HepG2 (cell line): Measurements from ENCODE around the gene TUBA1C. TPM values are rescaled to one million over a fixed set of nuclear protein-coding genes. Genes with fewer than 3 reads are reported as not detected.
A peak's percentile ranks its signal among the peaks of the same experiment; 100 is the strongest.

Source experiments
- ELF1 ChIP-seq: sonication (generic); formaldehyde crosslinking; IDR thresholded peaks from 2 replicates; pipeline ENCODE4 v1.4.0; 2020; ENCODE audit warnings: missing genetic modification reagents
- FOXO1 ChIP-seq: sonication (generic); formaldehyde crosslinking; IDR thresholded peaks from 2 replicates; pipeline ENCODE4 v1.4.0; 2020; ENCODE audit warnings: missing genetic modification reagents
- MED8 ChIP-seq: sonication (generic); formaldehyde crosslinking; IDR thresholded peaks from 2 replicates; pipeline ENCODE4 v1.8.1; 2023; ENCODE audit warnings: mild to moderate bottlenecking, missing genetic modification reagents; ENCODE audit not compliant: insufficient replicate concordance
- NFYB ChIP-seq: sonication (generic); formaldehyde crosslinking; IDR thresholded peaks from 2 replicates; pipeline ENCODE4 v1.4.0; 2020; ENCODE audit warnings: missing genetic modification reagents
- PLRG1 ChIP-seq: fragments of 450-650 bp; conservative IDR thresholded peaks from 2 replicates; pipeline ENCODE4 v1.6.1; 2016
- RBFOX2 ChIP-seq: fragments of 200-400 bp; formaldehyde crosslinking; IDR thresholded peaks from 2 replicates; pipeline ENCODE4 v1.6.1; 2017; ENCODE audit warnings: low read depth, mild to moderate bottlenecking, low read length
- ZFP90 ChIP-seq: sonication (generic); formaldehyde crosslinking; IDR thresholded peaks from 2 replicates; pipeline ENCODE4 v1.8.0; 2022; ENCODE audit warnings: missing genetic modification reagents, mild to moderate bottlenecking, inconsistent platforms, borderline replicate concordance
- ZNF773 ChIP-seq: sonication (generic); formaldehyde crosslinking; IDR thresholded peaks from 2 replicates; pipeline ENCODE4 v1.4.0; 2020; ENCODE audit warnings: missing genetic modification reagents, borderline replicate concordance
- polyA plus RNA-seq, 8 experiments: library from polyadenylated mRNA; depleted of rRNA in 3 of 8; stranded (reverse) in 7 of 8; unstranded in 1 of 8; fragments of >200 nt; fragmentation: Illumina TruSeq in 4 of 8; extraction: Trizol in 4 of 8; gene quantifications; 2 replicates each; pipeline versions ENCODE4 v1.2.1 to v1.2.3, GENCODE V29; 2011 to 2016; ENCODE audit warnings: low read depth in 4 of 8, missing spikeins in 1 of 8, mixed read lengths in 1 of 8; ENCODE audit not compliant: insufficient read depth in 1 of 8
- total RNA-seq, 5 experiments: library from RNA; depleted of rRNA; stranded (reverse); fragments of >200 nt; fragmentation: Illumina TruSeq; extraction: Trizol; gene quantifications; 2 replicates each; pipeline ENCODE4 v1.2.3, GENCODE V29; 2016; ENCODE audit warnings: low read depth in 1 of 5
- TF ChIP-seq, protein P1 (sequence below): sonication (generic); formaldehyde crosslinking; IDR thresholded peaks from 2 replicates; pipeline ENCODE4 v1.4.0; 2020; ENCODE audit warnings: missing genetic modification reagents; ENCODE audit errors: not compliant biosample characterization
- TF ChIP-seq, protein P2 (sequence below): sonication (generic); formaldehyde crosslinking; IDR thresholded peaks from 2 replicates; pipeline ENCODE4 v1.9.0; 2021; ENCODE audit warnings: mild to moderate bottlenecking, missing genetic modification reagents
- TF ChIP-seq, protein P3 (sequence below): sonication (generic); formaldehyde crosslinking; IDR thresholded peaks from 2 replicates; pipeline ENCODE4 v1.8.0; 2022; ENCODE audit warnings: mild to moderate bottlenecking, missing genetic modification reagents; ENCODE audit not compliant: insufficient replicate concordance

The TUBA1C gene
- total and polyA plus RNA-seq, 2 of the 13 experiments (the other 11 are each of a cell fraction or from before 2014, with no cell fraction given) = 693 to 1,075 TPM

DNA sequence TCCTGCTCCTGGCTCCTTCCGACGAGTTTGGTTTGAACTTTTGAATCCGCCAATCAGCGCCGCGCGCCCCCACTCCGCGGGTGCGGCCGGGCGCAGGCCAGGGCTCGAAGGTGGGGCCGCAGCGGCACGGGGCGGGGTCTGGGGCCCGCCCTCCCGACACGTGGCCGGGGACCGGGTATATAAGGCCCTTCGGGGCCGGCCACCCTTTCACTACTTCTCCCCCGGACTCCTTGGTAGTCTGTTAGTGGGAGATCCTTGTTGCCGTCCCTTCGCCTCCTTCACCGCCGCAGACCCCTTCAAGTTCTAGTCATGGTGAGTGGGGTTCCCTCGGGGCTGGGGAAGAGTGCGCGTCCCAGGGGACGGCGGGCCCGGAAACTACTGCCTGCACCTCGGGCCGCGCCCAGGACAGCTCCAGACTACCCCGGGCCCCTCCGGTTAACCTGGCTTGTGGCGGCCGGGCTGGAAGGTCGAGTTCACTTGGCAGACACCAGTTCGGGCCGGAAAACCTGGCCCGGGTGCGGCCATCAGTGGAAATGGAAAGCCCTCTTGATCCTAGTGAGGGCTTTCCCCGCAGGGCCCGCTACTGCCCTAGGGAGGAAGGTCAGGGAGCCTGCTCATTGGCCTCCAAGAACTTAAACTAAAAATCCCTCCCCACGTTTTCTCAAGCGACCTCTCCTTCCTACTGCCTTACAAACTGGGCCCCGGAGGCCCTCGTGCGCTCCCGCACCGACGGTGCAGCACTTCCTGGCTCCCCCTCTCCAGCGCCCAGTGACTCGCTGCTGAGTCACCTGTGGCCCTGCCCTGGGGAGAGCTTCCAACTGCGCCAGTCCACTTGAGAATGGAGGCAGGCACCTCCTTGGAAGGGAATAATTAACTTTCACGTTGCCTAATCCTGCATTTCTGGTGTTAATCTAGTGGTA, at the start of gene TUBA1C (continued):
- TF ChIP-seq NFYB (CRISPR knock-in tag) (peak; percentile 83), ZFP90 (CRISPR knock-in tag) (peak; percentile 92), FOXO1 (0 out of 2 replicates have a peak, but pooled peaks have one; percentile 20), RBFOX2 (peak; percentile 97), MED8 (CRISPR knock-in tag) (peak; percentile 9), ZNF773 (CRISPR knock-in tag) (peak; percentile 77; the same call in 1 of the 2 replicates), PLRG1 (no peak), ELF1 (CRISPR knock-in tag) (peak; percentile 83)
- TF ChIP-seq, protein P1, sequence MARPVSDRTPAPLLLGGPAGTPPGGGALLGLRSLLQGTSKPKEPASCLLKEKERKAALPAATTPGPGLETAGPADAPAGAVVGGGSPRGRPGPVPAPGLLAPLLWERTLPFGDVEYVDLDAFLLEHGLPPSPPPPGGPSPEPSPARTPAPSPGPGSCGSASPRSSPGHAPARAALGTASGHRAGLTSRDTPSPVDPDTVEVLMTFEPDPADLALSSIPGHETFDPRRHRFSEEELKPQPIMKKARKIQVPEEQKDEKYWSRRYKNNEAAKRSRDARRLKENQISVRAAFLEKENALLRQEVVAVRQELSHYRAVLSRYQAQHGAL (CRISPR knock-in tag) = peak; percentile 58
- TF ChIP-seq, protein P2, sequence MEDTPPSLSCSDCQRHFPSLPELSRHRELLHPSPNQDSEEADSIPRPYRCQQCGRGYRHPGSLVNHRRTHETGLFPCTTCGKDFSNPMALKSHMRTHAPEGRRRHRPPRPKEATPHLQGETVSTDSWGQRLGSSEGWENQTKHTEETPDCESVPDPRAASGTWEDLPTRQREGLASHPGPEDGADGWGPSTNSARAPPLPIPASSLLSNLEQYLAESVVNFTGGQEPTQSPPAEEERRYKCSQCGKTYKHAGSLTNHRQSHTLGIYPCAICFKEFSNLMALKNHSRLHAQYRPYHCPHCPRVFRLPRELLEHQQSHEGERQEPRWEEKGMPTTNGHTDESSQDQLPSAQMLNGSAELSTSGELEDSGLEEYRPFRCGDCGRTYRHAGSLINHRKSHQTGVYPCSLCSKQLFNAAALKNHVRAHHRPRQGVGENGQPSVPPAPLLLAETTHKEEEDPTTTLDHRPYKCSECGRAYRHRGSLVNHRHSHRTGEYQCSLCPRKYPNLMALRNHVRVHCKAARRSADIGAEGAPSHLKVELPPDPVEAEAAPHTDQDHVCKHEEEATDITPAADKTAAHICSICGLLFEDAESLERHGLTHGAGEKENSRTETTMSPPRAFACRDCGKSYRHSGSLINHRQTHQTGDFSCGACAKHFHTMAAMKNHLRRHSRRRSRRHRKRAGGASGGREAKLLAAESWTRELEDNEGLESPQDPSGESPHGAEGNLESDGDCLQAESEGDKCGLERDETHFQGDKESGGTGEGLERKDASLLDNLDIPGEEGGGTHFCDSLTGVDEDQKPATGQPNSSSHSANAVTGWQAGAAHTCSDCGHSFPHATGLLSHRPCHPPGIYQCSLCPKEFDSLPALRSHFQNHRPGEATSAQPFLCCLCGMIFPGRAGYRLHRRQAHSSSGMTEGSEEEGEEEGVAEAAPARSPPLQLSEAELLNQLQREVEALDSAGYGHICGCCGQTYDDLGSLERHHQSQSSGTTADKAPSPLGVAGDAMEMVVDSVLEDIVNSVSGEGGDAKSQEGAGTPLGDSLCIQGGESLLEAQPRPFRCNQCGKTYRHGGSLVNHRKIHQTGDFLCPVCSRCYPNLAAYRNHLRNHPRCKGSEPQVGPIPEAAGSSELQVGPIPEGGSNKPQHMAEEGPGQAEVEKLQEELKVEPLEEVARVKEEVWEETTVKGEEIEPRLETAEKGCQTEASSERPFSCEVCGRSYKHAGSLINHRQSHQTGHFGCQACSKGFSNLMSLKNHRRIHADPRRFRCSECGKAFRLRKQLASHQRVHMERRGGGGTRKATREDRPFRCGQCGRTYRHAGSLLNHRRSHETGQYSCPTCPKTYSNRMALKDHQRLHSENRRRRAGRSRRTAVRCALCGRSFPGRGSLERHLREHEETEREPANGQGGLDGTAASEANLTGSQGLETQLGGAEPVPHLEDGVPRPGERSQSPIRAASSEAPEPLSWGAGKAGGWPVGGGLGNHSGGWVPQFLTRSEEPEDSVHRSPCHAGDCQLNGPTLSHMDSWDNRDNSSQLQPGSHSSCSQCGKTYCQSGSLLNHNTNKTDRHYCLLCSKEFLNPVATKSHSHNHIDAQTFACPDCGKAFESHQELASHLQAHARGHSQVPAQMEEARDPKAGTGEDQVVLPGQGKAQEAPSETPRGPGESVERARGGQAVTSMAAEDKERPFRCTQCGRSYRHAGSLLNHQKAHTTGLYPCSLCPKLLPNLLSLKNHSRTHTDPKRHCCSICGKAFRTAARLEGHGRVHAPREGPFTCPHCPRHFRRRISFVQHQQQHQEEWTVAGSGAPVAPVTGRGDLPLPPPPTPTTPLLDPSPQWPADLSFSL (CRISPR knock-in tag) = no peak
- TF ChIP-seq, protein P3, sequence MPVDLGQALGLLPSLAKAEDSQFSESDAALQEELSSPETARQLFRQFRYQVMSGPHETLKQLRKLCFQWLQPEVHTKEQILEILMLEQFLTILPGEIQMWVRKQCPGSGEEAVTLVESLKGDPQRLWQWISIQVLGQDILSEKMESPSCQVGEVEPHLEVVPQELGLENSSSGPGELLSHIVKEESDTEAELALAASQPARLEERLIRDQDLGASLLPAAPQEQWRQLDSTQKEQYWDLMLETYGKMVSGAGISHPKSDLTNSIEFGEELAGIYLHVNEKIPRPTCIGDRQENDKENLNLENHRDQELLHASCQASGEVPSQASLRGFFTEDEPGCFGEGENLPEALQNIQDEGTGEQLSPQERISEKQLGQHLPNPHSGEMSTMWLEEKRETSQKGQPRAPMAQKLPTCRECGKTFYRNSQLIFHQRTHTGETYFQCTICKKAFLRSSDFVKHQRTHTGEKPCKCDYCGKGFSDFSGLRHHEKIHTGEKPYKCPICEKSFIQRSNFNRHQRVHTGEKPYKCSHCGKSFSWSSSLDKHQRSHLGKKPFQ (CRISPR knock-in tag) = peak; percentile 44
